ENCODE measurements around the gene PLAAT4. TPM values are rescaled to one million over a fixed set of nuclear protein-coding genes. Genes with fewer than 3 reads are reported as not detected.
"Not testable (repeated sequence)": the region's sequence is repeated elsewhere in the genome, so short reads cannot be mapped to it uniquely, and the experiment has no call there.

Gene PLAAT4
- polyA plus RNA-seq, 6 donors from 2014 or later = 31.7 to 72.1 (median 42.2) TPM

DNA sequence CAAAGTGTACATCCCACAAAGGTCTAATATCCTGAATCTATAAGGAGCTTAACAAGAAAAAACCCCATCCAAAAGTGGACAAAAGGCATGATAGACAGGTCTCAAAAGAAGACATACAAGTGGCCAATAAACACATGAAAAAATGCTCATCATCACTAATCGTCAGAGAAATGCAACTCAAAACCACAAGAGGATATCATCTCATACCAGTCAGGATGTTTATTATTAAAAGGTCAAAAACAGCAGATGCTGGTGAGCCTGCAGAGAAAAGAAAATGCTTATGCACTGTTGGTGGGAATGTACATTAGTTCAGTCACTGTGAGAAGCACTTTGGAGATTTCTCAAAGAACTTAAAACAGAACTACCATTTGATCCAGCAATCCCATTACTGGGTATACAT is 18.1 kb upstream of the PLAAT4 start:
- ATAC-seq (ENCODE audit: low read depth in 2 of 2) (no peak), DNase-seq (no peak)
- peaks cover 5 to 15% (median 7%) of the 10 kb centered on the region in 7 donors for H3K9me3 Mint-ChIP-seq
- no peaks in the 10 kb centered on the region for H3K4me1 Mint-ChIP-seq
- H3K36me3 Mint-ChIP-seq = peaks cover 0 to under 1% of the 10 kb centered on the region in 2 donors
- peaks cover 16 to 19% (median 18%) of the 10 kb centered on the region in 3 donors for H3K27me3 Mint-ChIP-seq
- no peak overlapping the region for H3K4me3 Mint-ChIP-seq
- H3K27ac Mint-ChIP-seq = no peak overlapping the region

DNA sequence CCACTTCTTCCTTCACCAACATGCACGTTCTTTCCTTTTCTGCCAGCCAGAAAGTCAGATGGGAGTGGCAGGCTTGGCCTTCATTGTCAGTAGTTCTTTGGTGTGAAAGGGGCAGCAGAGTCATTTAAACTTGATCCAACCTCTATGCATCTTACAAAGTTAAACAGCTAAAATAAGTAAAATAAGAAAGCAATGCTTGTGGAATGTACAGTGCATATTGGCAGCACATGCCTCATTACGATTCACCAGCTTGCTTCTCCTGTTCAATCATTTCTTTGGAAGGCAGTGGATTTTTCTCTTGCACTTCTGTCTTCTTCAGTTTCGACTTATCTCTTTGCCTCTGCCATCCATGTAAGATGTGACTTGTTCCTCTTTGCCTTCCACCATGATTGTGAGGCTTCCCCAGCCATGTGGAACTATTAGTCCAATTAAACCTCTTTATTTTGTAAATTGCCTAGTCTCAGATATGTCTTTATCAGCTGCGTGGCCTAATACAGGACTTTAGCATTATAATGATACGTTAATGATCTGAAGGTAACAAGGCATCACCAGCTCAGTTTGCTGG is 15.9 kb upstream of the PLAAT4 start:
- H3K27me3 Mint-ChIP-seq = peaks cover 20 to 27% (median 24%) of the 10 kb centered on the region in 3 donors
- H3K4me1 Mint-ChIP-seq = no peaks in the 10 kb centered on the region
- no peak overlapping the region for H3K4me3 Mint-ChIP-seq
- H3K27ac Mint-ChIP-seq = no peak overlapping the region
- peaks cover 0 to 9% of the 10 kb centered on the region in 2 donors for H3K36me3 Mint-ChIP-seq
- peaks cover 5 to 23% (median 12%) of the 10 kb centered on the region in 7 donors for H3K9me3 Mint-ChIP-seq
- DNase-seq = no peak
- no peak for ATAC-seq (ENCODE audit: low read depth in 2 of 2)

DNA sequence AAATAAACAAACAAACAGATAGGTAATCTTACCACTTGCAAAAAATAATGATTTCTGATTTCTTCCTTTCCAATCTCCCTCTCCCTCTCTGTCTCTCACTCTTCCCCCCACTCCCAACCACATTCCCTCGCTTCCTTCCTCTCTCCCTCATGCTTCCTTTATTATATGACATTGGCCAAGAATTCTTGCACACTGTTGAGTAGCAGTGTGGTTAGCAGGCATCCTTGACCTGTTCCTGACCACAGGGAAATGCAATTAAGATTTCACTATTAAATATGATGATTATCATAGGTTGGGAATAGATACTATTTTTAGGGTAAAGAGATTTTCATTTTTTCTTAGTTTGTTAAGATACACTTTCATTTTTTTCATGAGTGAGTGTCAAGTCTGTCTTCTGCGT is 14.7 kb upstream of the PLAAT4 start:
- no peak overlapping the region for H3K4me3 Mint-ChIP-seq
- H3K27me3 Mint-ChIP-seq = peaks cover 20 to 27% (median 24%) of the 10 kb centered on the region in 3 donors
- H3K9me3 Mint-ChIP-seq = peaks cover 5 to 24% (median 12%) of the 10 kb centered on the region in 7 donors
- H3K27ac Mint-ChIP-seq = peak overlapping the region in 1 of 6 donors; percentile 58
- H3K36me3 Mint-ChIP-seq = peaks cover 0 to 9% of the 10 kb centered on the region in 2 donors
- DNase-seq (no peak), ATAC-seq (ENCODE audit: low read depth in 2 of 2) (no peak)
- H3K4me1 Mint-ChIP-seq = no peaks in the 10 kb centered on the region

DNA sequence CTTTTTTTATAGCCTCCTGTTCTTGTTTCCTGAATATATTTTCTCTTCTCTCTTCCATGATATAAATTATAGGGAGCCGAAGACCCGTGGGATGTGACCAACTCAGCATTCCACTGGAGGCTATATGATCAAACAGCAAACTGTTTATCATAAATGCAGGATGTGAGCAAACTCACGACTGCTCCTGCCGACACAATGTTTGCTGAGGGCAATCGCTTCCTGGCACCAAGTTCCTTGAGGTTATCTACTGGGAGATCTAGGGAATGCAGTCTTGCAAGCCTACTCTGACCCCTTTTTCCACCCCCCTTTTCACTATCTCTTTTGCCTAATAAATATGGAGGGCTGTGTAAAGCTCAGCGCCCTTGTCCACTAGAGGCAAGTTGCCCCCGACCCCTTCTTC is 13.5 kb upstream of the PLAAT4 start:
- peaks cover 0 to 8% (median 6%) of the 10 kb centered on the region in 3 donors for H3K4me1 Mint-ChIP-seq
- peaks cover 5 to 24% (median 10%) of the 10 kb centered on the region in 7 donors for H3K9me3 Mint-ChIP-seq
- no peak for ATAC-seq (ENCODE audit: low read depth in 2 of 2)

DNA sequence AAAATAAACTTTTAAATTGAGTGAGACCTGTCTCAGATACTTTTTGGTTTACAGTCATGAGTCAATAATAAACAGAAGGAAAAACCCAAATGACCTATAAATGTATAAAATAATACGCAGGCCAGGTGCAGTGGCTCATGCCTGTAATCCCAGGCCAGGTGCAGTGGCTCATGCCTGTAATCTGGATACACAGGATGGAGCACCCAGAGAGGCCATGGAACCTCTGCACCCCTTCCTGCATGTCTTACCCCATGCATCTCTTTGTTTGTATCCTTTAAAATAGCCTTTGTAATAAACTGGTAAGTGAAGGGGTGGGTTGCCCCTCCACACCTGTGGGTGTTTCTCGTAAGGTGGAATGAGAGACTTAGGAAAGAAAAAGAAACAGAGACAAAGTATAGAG is 8.9 kb upstream of the PLAAT4 start:
- Mint-ChIP-seq H3K4me3 (no peak overlapping the region), H3K27ac (peak overlapping the region in 1 of 6 donors; percentile 18), H3K27me3 (peaks cover 10 to 16% (median 16%) of the 10 kb centered on the region in 3 donors), H3K4me1 (peaks cover 16 to 27% (median 21%) of the 10 kb centered on the region in 3 donors), H3K36me3 (peaks cover 0 to 9% of the 10 kb centered on the region in 2 donors), H3K9me3 (peaks cover 0 to 14% (median 5%) of the 10 kb centered on the region in 7 donors)
- DNase-seq = no peak
- ATAC-seq (ENCODE audit: low read depth in 2 of 2) = no peak

More for the DNA sequence above, 13.5 kb upstream of the PLAAT4 start:
- no peak for DNase-seq
- peaks cover 20 to 27% (median 24%) of the 10 kb centered on the region in 3 donors for H3K27me3 Mint-ChIP-seq
- no peak overlapping the region for H3K27ac Mint-ChIP-seq
- no peak overlapping the region for H3K4me3 Mint-ChIP-seq
- H3K36me3 Mint-ChIP-seq = peaks cover 0 to 9% of the 10 kb centered on the region in 2 donors

DNA sequence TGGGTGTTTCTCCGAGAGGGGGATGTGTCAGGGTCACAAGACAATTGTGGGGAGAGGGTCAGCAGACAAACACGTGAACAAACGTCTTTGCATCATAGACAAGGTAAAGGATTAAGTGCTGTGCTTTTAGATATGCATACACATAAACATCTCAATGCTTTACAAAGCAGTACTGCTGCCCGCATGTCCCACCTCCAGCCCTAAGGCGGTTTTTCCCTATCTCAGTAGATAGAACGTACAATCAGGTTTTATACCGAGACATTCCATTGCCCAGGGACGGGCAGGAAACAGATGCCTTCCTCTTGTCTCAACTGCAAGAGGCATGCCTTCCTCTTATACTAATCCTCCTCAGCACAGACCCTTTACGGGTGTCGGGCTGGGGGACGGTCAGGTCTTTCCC is 8.5 kb upstream of the PLAAT4 start:
- Mint-ChIP-seq H3K4me3 (peak overlapping the region in 1 of 8 donors; percentile 22), H3K4me1 (peaks cover 17 to 28% (median 21%) of the 10 kb centered on the region in 3 donors), H3K9me3 (peaks cover 0 to 13% (median 4%) of the 10 kb centered on the region in 7 donors), H3K27me3 (peaks cover 8 to 14% (median 11%) of the 10 kb centered on the region in 3 donors)
- DNase-seq; H3K27ac Mint-ChIP-seq; H3K36me3 Mint-ChIP-seq; ATAC-seq (ENCODE audit: low read depth in 2 of 2): not testable (repeated sequence)

DNA sequence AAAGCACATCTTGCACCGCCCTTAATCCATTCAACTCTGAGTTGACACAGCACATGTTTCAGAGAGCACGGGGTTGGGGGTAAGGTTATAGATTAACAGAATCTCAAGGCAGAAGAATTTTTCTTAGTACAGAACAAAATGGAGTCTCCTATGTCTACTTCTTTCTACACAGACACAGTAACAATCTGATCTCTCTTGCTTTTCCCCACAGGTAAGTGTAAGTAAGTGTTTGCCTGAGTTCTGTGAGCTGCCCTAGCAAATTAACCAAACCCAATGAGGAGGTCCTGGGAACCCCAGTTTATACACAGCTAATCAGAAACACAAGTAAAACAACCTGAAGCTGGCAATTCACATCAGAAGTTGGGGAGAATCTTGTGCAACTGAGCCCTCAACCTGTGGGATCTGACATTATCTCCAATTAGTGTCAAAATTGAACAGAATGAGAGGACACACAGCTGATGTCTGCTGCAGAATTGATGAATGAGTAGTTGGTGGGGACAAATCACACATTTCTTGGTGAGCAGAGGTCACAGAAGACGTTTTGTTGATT is 7.8 kb upstream of the PLAAT4 start:
- not testable (repeated sequence) for H3K36me3 Mint-ChIP-seq, H3K4me3 Mint-ChIP-seq
- peaks cover 20 to 28% (median 21%) of the 10 kb centered on the region in 3 donors for H3K4me1 Mint-ChIP-seq

DNA sequence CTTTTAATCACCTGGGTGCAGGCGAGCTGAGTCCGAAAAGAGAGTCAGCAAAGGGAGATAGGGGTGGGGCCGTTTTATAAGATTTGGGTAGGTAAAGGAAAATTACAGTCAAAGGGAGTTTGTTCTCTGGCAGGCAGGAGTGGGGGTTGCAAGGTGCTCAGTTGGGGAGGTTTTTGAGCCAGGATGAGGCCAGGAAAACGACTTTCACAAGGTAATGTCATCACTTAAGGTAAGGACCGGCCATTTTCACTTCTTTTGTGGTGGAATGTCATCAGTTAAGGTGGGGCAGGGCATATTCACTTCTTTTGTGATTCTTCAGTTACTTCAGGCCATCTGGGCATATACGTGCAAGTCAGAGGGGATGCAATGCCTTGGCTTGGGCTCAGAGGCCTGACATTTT is 7.2 kb upstream of the PLAAT4 start:
- ATAC-seq (ENCODE audit: low read depth in 2 of 2); H3K27me3 Mint-ChIP-seq; H3K36me3 Mint-ChIP-seq; DNase-seq; H3K4me3 Mint-ChIP-seq; H3K9me3 Mint-ChIP-seq: not testable (repeated sequence)
- Mint-ChIP-seq H3K4me1 (peaks cover 20 to 28% (median 21%) of the 10 kb centered on the region in 3 donors), H3K27ac (peak overlapping the region in 2 of 6 donors; percentile 22 to 70)

More for the DNA sequence above, 7.8 kb upstream of the PLAAT4 start:
- not testable (repeated sequence) for ATAC-seq (ENCODE audit: low read depth in 2 of 2); H3K27me3 Mint-ChIP-seq; DNase-seq; H3K9me3 Mint-ChIP-seq
- H3K27ac Mint-ChIP-seq = peak overlapping the region in 1 of 6 donors; percentile 22

DNA sequence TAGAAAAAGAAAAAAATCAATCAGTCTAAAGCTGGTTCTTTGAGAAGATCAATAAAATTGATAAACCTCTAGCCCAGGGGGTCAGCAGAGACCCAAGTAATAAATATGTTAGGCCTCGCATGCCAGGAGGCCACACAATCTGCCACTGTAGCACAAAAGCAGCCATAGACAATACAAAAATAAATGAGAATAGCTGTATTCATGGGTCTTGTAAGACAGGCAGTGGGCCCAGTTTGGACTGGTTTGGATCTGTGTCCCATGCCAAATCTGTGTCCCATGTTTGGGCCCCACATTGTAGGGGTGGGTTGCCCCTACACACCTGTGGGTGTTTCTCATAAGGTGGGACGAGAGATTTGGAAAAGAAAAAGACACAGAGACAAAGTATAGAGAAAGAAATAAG is 6.6 kb upstream of the PLAAT4 start:
- ATAC-seq (ENCODE audit: low read depth in 2 of 2) = no peak
- peak overlapping the region in 1 of 8 donors; percentile 40 for H3K4me3 Mint-ChIP-seq
- no peaks in the 10 kb centered on the region for H3K36me3 Mint-ChIP-seq
- H3K27me3 Mint-ChIP-seq = peaks cover 0 to 9% (median 3%) of the 10 kb centered on the region in 3 donors
- DNase-seq = no peak
- H3K27ac Mint-ChIP-seq = peak overlapping the region in 3 of 6 donors; percentile 8 to 68 (median 22)
- H3K9me3 Mint-ChIP-seq = peaks cover 0 to 2% (median 0%) of the 10 kb centered on the region in 7 donors
- H3K4me1 Mint-ChIP-seq = peaks cover 20 to 28% (median 21%) of the 10 kb centered on the region in 3 donors

DNA sequence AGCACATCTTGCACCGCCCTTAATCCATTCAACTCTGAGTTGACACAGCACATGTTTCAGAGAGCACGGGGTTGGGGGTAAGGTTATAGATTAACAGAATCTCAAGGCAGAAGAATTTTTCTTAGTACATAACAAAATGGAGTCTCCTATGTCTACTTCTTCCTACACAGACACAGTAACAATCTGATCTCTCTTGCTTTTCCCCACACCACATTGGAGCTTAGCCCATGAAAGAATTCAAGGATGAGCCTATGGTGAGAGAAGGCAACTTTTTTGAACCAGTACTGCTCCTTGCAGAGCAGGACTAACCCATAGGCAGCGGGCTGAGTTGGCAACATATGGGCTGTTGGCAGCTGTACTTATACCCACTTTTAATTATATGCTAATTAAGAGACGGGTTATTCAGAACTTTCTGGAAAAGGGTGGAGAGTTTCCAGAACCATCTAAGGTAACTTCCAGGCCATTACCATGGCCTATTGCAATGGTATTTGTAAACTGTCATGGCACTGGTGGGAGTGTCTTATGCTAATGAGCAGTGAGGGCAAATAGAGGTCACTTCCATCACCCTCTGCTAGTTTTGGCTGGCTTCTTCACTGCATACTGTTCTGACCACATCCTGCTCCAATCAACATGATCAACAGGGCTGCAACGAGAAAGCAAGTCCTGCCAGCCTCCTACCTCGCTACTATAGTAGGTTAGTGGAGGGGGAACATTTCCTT is 5.4 kb upstream of the PLAAT4 start:
- DNase-seq (peak; percentile 46), ATAC-seq (ENCODE audit: low read depth in 2 of 2) (peak; percentile 97)
- H3K4me3 Mint-ChIP-seq = peak overlapping the region in 3 of 8 donors; percentile 4 to 38 (median 34)
- peak overlapping the region in 3 of 6 donors; percentile 7 to 63 (median 32) for H3K27ac Mint-ChIP-seq
- H3K27me3 Mint-ChIP-seq, H3K36me3 Mint-ChIP-seq, H3K9me3 Mint-ChIP-seq: not testable (repeated sequence)
- peaks cover 20 to 32% (median 25%) of the 10 kb centered on the region in 3 donors for H3K4me1 Mint-ChIP-seq

DNA sequence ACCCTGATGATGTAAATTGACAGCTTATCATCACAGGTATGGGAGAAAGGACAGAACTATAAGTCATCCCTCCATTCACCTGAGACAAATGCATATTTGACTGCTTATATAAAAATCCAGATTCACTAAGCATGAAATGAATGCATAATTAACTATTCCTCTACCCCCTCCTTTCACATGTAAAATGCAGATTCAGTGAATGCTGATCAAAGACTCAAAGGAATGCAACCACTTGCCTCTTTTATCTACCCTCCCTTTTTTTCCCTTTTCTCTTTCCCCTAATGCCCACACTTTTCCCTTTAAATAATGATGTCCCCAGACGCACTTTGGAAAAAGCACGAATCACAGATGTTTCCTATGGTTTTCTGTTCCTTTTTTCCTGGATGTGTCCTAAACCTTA is 4.5 kb upstream of the PLAAT4 start:
- Mint-ChIP-seq H3K36me3 (no peaks in the 10 kb centered on the region), H3K4me1 (peaks cover 22 to 41% (median 34%) of the 10 kb centered on the region in 3 donors), H3K9me3 (no peaks in the 10 kb centered on the region), H3K27ac (peak overlapping the region in 4 of 6 donors; percentile 7 to 42 (median 24)), H3K4me3 (peak overlapping the region in 3 of 8 donors; percentile 6 to 62 (median 7)), H3K27me3 (peaks cover 0 to 9% (median 3%) of the 10 kb centered on the region in 3 donors)
- ATAC-seq (ENCODE audit: low read depth in 2 of 2) (no peak), DNase-seq (no peak)

DNA sequence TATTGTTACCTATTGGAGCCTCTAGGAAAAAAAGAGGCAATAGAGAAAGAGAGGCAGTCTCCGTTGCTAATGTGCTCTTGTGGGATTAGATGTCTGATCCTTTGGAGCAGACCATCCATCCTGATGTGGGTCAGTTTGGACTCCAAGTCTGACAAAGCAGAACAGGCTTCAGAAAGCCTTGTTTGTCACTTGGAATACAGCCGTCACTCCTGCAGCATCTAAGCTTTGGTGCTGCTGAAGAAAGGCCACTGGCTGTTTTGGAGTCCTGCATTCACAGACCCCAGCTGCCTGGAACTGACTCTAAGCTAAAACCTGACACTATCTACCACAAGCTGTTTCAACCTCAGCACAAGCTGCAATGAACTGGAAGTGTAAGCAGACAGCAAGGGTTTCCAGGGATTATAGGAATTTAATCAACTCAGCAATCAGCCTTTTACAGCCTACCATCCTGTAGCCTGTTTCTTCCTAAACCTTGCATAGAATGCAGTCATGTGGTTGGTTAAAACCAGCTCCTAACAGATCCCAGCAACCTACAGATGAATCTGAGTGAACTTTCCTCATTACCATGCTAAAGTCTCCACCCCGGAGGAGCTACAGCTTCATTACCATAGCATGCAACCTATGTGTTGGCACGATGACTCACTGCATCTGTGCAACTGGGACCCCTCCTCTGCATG is 3.7 kb upstream of the PLAAT4 start:
- Mint-ChIP-seq H3K4me1 (peaks cover 29 to 43% (median 38%) of the 10 kb centered on the region in 3 donors), H3K27ac (peak overlapping the region in 1 of 6 donors; percentile 26), H3K9me3 (no peaks in the 10 kb centered on the region), H3K4me3 (peak overlapping the region in 1 of 8 donors; percentile 6), H3K36me3 (no peaks in the 10 kb centered on the region), H3K27me3 (peaks cover 0 to 9% (median 3%) of the 10 kb centered on the region in 3 donors)
- ATAC-seq (ENCODE audit: low read depth in 2 of 2) = no peak
- DNase-seq = no peak

DNA sequence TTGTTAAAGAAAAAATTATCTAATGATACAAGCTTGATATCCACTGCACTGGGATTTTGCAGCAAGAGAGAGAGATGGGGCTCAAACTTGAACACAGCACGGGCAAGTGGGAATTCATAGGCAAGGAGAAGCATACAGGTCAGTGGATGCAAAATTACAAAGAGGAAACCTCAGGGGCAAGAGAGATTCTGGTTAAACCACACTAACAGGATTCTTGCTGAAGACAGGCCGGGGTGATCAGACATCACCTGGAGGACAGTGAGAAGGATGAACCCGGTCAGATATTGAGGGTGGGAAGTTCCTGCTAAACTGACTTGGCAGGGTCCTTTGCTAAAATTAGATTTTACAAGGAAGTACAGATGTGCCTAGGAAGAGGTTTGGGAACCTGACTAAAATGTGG is 2.5 kb upstream of the PLAAT4 start:
- peak overlapping the region in 2 of 8 donors; percentile 46 to 52 for H3K4me3 Mint-ChIP-seq
- DNase-seq (no peak), ATAC-seq (ENCODE audit: low read depth in 2 of 2) (no peak)
- H3K4me1 Mint-ChIP-seq = peaks cover 35 to 45% (median 35%) of the 10 kb centered on the region in 3 donors
- peak overlapping the region in 2 of 6 donors; percentile 26 to 80 for H3K27ac Mint-ChIP-seq
- H3K27me3 Mint-ChIP-seq = peaks cover 0 to 9% (median 0%) of the 10 kb centered on the region in 3 donors
- H3K36me3 Mint-ChIP-seq = no peaks in the 10 kb centered on the region
- no peaks in the 10 kb centered on the region for H3K9me3 Mint-ChIP-seq

Data from naive B cell (primary cell).